ENCODE measurements around the gene KRTAP5-10. TPM values are rescaled to one million over a fixed set of nuclear protein-coding genes. Genes with fewer than 3 reads are reported as not detected.
A peak's percentile ranks its signal among the peaks of the same experiment; 100 is the strongest.
"Not testable (repeated sequence)": the region's sequence is repeated elsewhere in the genome, so short reads cannot be mapped to it uniquely, and the experiment has no call there.

Gene KRTAP5-10
- total and polyA plus RNA-seq, 2 of the 8 experiments (the other 6 are each of a cell fraction or from before 2014, with no cell fraction given), result 0.12 TPM; not detected in 1

GRCh38 chr11:71604798-71605488 is 39.6 kb downstream of the KRTAP5-10 start:
- FAIRE-seq; H2AFZ ChIP-seq (ENCODE audit: low read length); H3K4me2 ChIP-seq (ENCODE audit: insufficient read depth in 1 of 2, low read depth in 2 of 2, low read length in 2 of 2); H3K79me2 ChIP-seq (ENCODE audit: control insufficient read depth in 1 of 2, insufficient read depth in 2 of 2, low read length in 2 of 2); H3K4me1 ChIP-seq (replicated peaks in 1 of 4; ENCODE audit: control insufficient read depth in 3 of 4, insufficient read depth in 4 of 4, low read length in 3 of 4); H3K23me2 ChIP-seq (ENCODE audit: low read depth, low read length); H4K8ac ChIP-seq (ENCODE audit: extremely low read depth, insufficient read depth, low read length); POLR2A ChIA-PET (ENCODE audit: partially characterized antibody); H3K18ac ChIP-seq (ENCODE audit: extremely low read depth, low read length); H3K79me1 ChIP-seq (ENCODE audit: low read depth, low read length); H2BK5ac ChIP-seq (ENCODE audit: low read depth, low read length); H2BK120ac ChIP-seq (replicated peaks; ENCODE audit: low read depth, low read length); H4K5ac ChIP-seq (ENCODE audit: insufficient read length, low read depth, low read length); H3K4ac ChIP-seq (replicated peaks; ENCODE audit: insufficient read length, low read depth, low read length); H2BK20ac ChIP-seq (ENCODE audit: low read length); H3K9me3 ChIP-seq (ENCODE audit: insufficient read depth in 2 of 2, low read depth in 1 of 2, low read length in 1 of 2); H3K4me3 ChIP-seq (ENCODE audit: extremely low read depth in 1 of 4, insufficient read depth in 2 of 4, low read depth in 3 of 4, low read length in 4 of 4); CTCF ChIA-PET (ENCODE audit: partially characterized antibody); H3K56ac ChIP-seq (replicated peaks; ENCODE audit: insufficient read length, low read depth, low read length); H3K14ac ChIP-seq (ENCODE audit: insufficient read length); H2AK5ac ChIP-seq (ENCODE audit: low read depth, low read length); H2BK15ac ChIP-seq (ENCODE audit: low read length); H3K27ac ChIP-seq (ENCODE audit: low read depth, low read length); H4K91ac ChIP-seq (replicated peaks; ENCODE audit: insufficient read length, low read length); H2BK12ac ChIP-seq (ENCODE audit: low read depth, low read length); H3K9ac ChIP-seq (replicated peaks in 1 of 4; ENCODE audit: extremely low read depth in 1 of 4, low read depth in 3 of 4, low read length in 3 of 4); H3K36me3 ChIP-seq (ENCODE audit: control insufficient read depth in 2 of 4, insufficient read depth in 4 of 4, low read length in 3 of 4); H3K23ac ChIP-seq (ENCODE audit: insufficient read length); H4K20me1 ChIP-seq (replicated peaks in 1 of 2; ENCODE audit: control insufficient read depth in 1 of 2, insufficient read depth in 2 of 2, low read length in 2 of 2): not testable (repeated sequence)
- peak in 1 of 2 experiments; percentile 67 for DNase-seq (ENCODE audit: low read depth in 1 of 2, low spot score in 2 of 2)
- TF ChIP-seq CTCF (IDR thresholded peaks at IDR 0.05; ENCODE audit: control extremely low read depth in 1 of 3, insufficient read depth in 1 of 3, low read depth in 1 of 3, low read length in 3 of 3), result peak in 1 of 3 experiments; percentile 13; a peak in 1 of 4 replicates
- peak; percentile 27 to 39; a peak in 2 of 4 replicates for TF ChIP-seq RAD21 (IDR thresholded peaks at IDR 0.05 in 1 of 2, conservative IDR thresholded peaks at IDR 0.05 in 1 of 2; ENCODE audit: low read depth in 2 of 2, low read length in 2 of 2)
- 26% methylated on average over 11 of the region's 17 CpGs; no CpG with 5 or more reads in 1 of the 2 experiments for WGBS, 2 experiments (ENCODE audit: extremely low coverage in 1 of 2, insufficient coverage in 1 of 2, insufficient read length in 1 of 2, insufficient replicate concordance in 2 of 2, low coverage in 1 of 2, low lambda C conversion rate in 2 of 2, missing lambda C conversion rate in 1 of 2)
- peaks cover 9 to 23% (median 16%) of the 10 kb centered on the region in 4 experiments for H3K27me3 ChIP-seq (replicated peaks in 1 of 4; ENCODE audit: control insufficient read depth in 3 of 4, extremely low read depth in 1 of 4, insufficient read depth in 3 of 4, low read length in 3 of 4)
